Posterior vena cava (tissue), 2 donors: Measurements from ENCODE around the gene SMIM17. TPM values are rescaled to one million over a fixed set of nuclear protein-coding genes. Genes with fewer than 3 reads are reported as not detected.

ENCODE experiments used
- DNase-seq: peaks from one replicate; pipeline ENCODE4 v3.0.0-alpha.2; 2020; ENCODE audit warnings: low spot score
- intact Hi-C, 2 donors: fragments of 100-400 bp; cut with DNase I; formaldehyde crosslinking; loops; one replicate each; pipeline versions ENCODE4 v1.14.1 to v1.14.2; 2022 to 2023
- long read RNA-seq, 2 donors: library from polyadenylated mRNA; unstranded; transcript quantifications; one replicate each; pipeline ENCODE4 v2.0.0, GENCODE V29; 2020 to 2021
- total RNA-seq, 2 donors: library from RNA; stranded (reverse); fragmentation: NEBNext Ultra II Directional; extraction: Animal tissue kit (Norgen Biotek cat#: 25700); gene quantifications; one replicate each; pipeline ENCODE4 v1.2.1, GENCODE V29; 2021
- donor health status: DM: yes; HTN: yes; CAD: no.
- donor health status: DM: yes; HTN: yes; CAD: no.

SMIM17 gene
- under 1 TPM; 0.71 to 0.74 TPM for total RNA-seq
- long read RNA-seq, donor 1 = 0 reads
- long read RNA-seq, donor 2 = 0 reads

DNA sequence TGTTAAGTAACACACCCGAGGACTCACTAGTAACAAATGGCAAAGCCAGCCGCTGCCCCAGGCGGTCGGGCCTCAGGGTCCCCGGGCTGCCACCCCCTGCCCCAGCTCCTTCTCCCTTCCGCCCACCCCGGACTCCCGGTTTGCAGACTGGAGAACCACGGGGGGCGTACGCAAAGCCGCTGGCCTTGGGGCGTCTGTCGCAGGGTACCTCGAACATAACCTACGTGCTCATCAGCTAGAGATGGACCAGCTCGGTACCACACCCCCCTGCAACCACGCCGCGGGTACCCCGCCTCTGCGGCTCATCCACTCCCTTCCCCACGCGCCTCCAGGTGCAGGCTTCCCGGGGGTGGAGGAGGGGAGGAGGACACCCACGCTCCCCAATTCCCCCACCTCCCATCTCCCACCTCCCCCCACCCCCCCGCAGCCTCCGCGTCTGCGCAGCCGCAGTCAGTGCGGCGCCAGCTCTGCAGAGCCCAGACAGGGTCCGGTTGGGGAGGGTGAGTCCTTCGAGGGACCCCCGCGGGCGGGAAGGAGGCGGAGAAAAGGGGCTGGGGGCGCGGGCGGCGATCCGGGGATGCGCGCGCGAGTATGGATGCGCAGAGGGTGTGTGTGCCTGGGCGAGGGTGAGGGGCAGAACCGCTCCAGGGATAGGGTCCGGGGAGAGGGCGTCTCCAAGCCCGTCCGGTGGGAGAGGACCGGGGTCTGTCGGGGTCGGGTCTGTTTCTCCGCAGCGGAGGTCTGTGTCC lies at the start of gene SMIM17:
TSS of gene SMIM17 (plus strand) at position 449 of the 749 bp plus-strand sequence. CDS start 2,509 bp downstream, outside the sequence.
- intact Hi-C loops = loop anchor here in 1 of 2 donors (5.0 kb wide), 1 partner anchor 1321 kb away; no protein-coding TSS in a partner anchor
- no peak for DNase-seq

DNA sequence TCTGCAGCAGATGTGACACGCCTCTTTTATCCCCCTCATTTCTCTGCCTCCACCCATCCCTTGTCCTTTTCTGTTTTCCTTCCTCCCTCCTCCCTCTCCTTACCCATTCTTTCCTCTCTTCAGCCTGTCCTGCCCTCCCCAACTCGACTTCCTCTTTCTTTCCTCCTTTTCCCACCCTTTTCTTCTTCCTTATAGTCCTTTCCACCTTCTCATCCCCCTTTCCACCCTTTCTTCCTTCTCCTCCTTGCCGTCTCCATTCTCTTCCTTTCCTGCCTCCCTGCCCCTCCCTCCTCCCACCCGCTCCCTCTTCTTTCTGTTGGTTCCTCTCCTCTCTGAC lies 48.5 kb upstream of the SMIM17 start:
- DNase-seq = no peak
- intact Hi-C loops = no loop called here

DNA sequence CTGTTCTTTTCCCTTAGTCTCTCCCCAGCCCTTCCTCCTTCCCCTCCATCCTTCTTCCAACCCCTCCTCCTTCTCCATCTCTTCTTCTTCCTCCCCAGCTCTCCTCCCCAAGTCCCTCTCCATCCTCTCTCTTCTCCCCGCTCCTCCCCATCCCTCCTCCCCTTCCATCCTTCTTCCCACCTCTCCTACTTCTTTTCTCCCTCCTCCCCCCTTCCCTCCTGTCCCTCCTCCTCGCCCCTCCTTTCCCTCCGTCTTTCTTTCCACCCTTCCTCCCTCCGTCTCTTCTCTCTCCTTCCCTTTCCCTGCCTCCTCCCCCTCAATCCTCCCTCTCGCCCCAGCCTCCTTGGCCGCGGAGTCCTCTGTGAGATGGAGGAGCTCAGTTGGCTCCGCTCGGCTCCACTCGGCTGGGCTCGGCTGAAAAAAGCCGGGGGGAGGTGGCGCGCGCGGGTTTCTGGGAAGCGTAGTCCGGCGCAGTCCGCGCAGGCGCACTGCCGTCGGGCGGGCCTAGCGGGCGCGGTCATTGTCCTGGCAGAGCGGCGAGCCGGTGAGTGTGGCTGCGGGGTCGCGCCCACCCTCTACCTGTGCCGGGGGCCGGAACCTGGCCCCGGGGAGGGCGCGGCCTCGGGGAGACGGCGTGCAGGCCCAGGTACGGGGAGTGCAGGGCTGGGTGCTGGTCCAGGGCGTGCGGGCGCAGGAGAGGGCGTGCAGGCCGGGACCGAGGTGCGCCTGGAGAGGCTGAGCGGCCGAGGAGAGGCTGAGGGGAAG lies 48.0 kb upstream of the SMIM17 start, which contains the start of gene ZNF71:
TSS of gene ZNF71 (plus strand) at position 520 of the 765 bp plus-strand sequence. CDS start 6,257 bp downstream, outside the sequence.
- intact Hi-C loops = no loop called here
- peak; percentile 98 for DNase-seq

DNA sequence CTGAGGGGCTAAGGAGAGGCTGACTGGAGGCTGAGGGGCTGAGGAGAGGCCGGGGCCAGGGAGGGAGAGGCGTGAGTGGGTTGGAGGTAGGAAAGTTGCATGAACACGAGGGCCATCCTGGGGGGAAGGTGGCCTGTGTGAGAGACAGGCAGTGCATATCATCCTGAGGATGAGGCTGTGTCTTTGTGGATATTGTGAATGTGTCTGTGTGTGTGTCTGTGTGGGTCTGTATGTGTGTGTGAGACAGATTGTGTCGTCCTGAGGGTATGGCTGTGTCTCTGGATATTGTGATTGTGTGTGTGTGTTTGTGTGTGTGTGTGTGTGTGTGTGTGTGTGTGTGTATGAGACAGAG lies 47.4 kb upstream of the SMIM17 start:
- DNase-seq = no peak
- intact Hi-C loops = no loop called here

DNA sequence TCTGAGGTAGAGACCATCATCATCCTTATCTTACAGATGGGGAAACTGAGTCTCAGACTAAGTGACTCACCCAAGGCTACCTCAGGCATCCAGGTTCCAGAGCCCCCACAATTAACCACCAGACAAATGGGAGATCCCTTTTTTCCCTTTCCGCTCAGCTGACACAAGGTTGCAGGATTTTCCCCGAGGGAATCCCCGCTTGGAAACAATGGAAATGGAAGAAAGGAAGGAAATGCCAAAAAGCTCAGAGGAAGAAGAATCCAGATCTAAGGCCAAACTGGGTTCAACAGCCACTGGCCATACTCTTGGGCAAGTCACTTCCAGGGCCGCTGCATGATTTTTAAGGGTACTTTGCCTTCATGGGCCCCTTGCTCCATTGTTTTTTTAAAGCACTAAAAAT lies 46.3 kb upstream of the SMIM17 start:
- intact Hi-C loops = no loop called here
- no peak for DNase-seq

DNA sequence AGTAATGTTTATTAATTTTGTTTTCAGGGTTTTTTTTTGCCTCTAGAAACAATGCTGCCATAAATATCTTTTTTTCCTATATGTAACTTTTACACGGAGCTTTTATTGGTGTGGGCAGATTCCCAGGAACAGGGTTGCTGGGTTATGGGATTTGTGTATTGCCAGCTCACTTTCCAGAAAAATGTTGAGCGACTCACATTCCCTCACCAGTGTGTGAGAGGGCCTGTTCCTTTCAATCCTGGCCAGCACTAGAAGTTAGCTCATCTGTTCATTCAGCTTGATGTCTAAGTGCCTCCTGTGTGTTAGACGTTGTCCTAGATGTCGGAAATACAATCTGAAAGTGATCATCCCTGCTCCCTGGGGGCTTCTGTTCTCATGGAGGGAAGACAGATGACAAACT lies 45.3 kb upstream of the SMIM17 start:
- intact Hi-C loops = no loop called here
- no peak for DNase-seq

DNA sequence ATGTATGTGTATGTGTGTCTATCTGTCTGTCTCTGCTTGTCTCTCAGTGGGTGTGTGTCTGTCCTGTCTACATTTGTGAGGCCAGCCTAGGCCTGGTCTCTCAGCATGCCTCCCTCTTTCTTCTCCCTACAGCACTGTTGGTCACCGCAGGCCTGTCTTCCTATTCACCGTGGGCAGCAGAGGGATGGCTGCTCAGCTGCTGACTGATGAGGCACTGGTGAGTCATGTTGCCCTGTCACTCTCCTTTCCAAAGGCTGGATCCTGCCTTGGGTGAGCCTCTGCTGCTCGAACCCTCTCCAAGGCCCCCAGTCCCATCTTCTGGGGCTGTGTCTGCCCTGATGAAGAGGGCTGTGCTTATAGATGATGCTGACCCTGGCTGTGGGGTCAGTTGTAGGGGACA lies 41.6 kb upstream of the SMIM17 start:
- no peak for DNase-seq
- intact Hi-C loops = no loop called here

DNA sequence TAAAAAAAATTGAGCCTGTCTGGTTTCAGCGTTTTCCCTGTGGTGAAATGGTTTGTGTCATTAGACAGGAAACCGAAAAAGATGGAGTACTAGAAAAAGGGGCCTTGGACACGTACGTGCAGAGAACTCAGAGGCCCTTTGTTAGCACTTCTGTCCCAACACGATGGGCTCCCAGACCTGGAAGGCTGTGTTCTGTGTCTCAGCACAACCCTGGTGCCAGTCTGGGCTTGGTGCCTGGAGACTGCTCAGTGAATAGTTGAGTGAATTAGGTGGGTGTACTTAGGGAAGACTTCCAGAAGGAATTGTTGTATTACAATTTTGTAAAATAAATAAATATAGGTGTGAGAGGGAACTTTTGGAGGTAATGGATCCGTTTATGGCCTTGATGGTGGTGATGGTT lies 39.1 kb upstream of the SMIM17 start:
- no peak for DNase-seq
- intact Hi-C loops = no loop called here

DNA sequence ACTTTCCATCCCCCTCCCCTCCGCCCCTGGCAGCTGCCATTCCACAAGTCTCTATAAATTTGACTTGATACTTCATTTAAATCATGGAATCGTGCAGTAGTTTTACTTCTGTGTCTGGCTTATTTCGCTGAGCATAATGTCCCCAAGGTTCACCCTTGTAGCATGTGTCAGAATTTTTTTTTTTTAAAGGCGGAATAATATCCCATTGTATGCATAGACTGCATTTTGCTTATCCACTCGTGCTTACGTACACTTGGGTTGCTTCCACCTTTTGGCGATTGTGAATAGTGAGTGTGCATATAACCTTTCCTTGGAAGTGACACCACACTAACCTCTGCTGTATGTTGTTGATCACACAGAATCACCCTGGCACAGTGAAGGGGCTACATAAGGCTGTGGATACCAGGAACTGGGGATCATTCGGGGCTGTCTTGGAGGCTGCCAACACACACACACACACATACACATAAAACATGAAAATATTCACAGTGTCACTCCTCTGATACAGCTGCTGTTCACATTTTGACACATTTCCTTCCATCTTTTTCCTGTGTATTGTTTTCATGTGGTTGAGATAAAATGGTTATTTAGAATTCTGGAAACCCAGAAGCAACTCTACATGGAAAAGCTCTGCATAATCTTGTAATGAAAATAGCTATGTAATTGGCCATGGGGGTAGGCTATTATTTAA lies 34.5 kb upstream of the SMIM17 start:
- intact Hi-C loops = no loop called here
- DNase-seq = no peak

DNA sequence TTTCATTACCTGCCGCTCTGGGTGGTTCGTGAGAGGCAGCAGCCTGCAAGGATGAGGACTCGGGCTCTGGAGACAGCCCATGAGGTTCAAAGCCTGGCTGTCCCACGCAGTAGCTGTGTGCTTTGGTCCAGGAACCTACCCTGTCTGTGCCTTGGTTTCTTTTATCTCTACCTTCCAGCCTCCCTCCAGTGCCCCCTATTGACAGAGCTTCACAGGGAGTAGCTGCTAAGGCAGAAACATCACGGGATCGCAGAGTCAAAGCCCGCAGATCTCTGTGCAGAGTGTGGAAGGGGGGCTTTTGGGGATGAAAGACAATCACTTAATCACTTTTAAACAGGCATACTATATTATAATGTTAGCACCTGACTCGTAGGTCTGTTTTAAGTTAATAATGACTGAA lies 31.7 kb upstream of the SMIM17 start:
- intact Hi-C loops = no loop called here
- DNase-seq = no peak

DNA sequence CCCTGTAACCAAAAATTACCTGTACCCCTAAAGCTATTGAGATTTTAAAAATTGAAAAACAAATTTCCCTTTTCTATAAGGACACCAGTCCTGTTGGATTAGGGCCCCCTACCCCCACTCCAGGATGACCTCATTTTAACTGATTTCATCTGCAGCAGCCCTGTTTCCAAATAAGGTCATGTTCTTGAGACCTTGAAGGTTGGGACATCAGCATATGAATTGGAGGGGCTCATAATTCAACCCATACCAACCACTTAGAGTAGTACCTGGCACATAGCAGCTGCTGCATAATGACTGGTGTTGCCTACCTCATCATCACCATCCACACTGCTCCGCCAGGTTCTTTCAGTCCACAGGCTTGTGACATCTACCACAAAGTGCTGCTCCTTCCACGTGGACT lies 30.2 kb upstream of the SMIM17 start:
- no peak for DNase-seq
- intact Hi-C loops = no loop called here

DNA sequence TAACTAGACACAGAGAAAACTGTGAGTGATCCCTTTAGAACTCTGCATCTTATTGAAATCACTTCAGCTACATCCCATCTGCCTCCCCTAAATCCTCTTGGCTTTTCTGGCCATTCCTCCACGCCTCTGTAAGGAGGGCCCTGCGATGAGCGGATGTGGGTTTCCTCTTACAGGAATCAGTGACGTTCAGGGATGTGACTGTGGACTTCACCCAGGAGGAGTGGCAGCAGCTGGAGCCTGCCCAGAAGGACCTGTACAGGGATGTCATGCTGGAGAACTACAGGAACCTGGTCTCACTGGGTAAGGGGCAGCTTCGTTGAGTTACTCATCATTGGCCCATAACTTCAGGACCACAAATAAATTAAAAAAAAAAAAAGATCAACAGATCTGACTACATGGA lies 29.3 kb upstream of the SMIM17 start:
- intact Hi-C loops = no loop called here
- DNase-seq = no peak

DNA sequence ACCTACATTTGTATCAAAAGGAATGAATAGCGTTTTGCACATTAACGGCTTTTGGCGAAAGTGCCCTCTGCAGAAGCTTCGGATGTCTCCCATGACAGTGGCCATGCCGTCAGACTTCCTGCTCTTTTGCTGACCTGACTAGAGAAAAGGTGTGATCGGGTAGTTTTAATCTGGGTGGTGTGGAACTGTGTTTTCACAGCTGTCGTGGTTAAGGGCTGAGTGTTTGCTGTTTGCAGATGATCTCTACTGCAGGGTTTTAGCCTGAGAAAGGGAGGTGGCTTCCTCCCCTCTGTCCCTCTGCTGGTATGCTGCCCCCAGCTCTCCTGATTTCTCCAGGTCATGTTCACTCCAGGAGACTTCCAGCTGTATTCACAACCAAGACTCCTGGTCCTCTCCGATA lies 25.4 kb upstream of the SMIM17 start:
- DNase-seq = no peak
- intact Hi-C loops = no loop called here

DNA sequence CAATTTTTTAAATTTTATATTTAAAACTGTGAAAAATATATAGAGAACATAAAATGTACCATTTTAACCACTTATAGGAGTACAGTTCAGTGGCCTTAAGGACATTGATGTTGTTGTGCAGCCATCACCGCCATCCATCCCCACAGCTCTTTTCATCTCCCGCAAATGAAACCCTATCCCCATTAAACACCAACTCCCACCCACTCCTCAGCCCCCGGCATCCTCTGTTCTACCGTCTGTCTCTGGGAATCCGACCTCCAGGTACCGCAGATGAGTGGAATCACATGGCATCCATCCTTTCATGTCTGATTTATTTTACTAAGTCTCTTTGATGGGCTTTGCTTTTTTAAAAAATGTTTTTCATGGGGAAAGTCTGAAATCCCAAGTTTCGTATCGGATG lies 23.8 kb upstream of the SMIM17 start:
- intact Hi-C loops = no loop called here
- no peak for DNase-seq

DNA sequence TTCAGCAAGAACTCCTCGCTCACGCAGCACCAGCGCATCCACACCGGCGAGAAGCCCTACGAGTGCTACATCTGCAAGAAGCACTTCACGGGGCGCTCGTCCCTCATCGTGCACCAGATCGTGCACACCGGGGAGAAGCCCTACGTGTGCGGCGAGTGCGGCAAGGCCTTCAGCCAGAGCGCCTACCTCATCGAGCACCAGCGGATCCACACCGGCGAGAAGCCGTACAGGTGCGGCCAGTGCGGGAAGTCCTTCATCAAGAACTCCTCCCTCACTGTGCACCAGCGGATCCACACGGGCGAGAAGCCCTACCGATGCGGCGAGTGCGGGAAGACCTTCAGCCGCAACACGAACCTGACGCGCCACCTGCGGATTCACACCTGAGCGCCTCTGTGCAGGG lies 20.6 kb upstream of the SMIM17 start:
- DNase-seq = no peak
- intact Hi-C loops = no loop called here

DNA sequence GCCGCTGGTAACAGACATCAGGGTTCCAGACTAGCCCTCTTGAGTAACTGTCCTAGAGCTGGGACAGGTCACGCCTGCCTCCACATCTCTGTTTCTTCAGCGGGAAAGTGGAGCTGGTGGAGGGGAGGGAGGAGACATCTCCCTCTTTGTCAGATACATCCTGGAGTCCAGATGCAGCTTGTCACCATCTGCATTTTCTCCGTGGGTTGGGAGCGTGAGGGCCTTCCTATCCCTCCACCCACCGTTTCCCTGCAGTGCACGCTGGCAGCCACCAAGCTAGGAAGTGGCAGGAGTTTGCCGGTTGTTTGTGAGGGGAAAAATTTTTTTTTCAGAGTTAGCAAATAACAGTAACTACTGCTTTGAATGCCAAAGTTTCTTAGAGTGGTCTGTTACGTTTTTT lies 20.0 kb upstream of the SMIM17 start:
- intact Hi-C loops = no loop called here
- no peak for DNase-seq

DNA sequence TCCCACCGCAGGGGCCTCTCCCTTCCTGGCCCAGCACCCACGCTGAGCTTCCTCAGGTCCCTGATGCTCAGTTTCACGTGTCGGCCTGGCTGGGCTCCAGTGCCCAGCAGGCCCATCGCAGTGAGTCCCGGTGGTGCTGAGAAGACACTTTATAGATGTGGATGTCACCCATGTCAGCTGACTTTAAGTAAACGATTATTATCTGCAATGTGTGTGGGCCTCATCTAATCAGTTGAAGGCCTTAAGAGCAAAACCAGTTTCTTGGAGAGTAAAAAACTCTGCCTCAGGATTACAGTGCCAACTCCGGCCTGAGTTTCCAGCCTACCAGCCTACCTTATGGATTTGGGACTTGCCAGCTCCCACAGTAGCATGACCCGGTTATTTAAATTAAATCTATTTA lies 17.3 kb upstream of the SMIM17 start:
- intact Hi-C loops = no loop called here
- DNase-seq = no peak

DNA sequence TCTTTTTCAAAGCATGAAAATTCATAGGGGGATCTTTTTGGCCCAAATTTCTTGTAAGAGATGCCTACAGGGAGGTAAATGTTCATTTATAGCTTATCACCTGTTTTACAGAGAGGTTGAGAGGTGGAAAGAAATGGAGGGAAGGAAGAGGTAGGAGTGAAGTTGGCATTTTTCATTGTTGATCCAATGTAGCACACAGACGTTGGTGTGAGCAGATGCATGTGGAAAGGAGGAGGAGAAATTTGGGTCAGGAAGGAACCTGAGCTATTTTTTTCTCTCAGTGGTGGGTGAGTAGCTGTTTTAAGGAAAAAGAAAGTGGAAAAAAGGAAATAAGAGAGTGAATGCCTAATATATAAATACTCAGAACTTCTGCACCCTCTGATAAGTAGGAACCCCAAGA lies 9.9 kb upstream of the SMIM17 start:
- intact Hi-C loops = no loop called here
- DNase-seq = no peak

DNA sequence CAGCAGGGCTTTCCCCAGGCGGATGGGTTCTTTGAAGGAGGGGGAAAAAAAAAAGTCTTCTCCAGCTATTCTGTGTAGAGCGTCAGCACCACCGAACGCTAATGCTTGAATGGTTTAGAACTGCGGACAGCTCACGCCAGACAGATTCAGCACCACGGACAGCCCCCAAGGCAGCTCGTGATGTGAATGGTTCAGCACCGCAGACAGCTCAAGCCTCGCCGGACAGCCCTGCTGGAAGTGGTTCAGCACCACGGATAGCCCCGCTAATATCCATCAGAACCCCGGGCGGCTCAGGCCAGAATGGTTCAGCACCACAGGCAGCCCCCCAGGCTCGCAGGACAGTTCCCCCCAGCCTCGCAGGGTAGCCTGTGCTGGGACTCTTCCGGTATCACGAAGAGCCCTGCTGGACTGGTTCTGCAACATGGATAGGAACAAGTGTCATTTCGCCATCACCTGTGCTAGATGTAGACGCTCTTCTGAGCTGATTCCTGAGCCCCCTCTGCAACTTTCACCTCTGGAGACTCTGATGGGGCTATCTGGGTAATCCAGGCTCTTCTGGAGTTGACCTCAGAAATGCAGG lies 4.9 kb upstream of the SMIM17 start:
- intact Hi-C loops = no loop called here
- DNase-seq = peak; percentile 91

DNA sequence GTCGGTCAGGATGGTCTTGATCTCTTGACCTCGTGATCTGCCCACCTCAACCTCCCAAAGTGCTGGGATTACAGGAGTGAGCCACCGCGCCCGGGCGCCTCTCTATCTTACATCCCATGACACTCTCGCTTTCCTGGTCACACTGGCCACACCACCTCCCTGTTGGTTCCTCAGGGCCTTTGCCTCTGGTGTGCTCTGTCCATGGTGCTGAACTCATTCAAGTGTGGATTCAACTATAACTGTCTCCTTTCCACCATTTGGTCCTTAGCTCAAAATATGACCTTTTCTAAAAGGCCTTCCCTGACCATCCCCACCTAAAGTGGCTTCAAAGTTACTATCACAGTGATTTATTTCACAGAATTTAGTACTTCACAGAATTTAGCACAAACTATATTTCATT lies 3.7 kb upstream of the SMIM17 start:
- intact Hi-C loops = no loop called here
- DNase-seq = no peak
